ENCODE data around the gene CREB3L2. TPM values are rescaled to one million over a fixed set of nuclear protein-coding genes. Genes with fewer than 3 reads are reported as not detected.

Gene CREB3L2
- total RNA-seq, 1 experiment from 2014 or later: 60.6 TPM

GRCh38 chr7:137953665-137954470 lies 48.0 kb downstream of the CREB3L2 start:
- DNase-seq (ENCODE audit: low spot score) (no peak), ATAC-seq (peak; percentile 22)
- POLR2A ChIA-PET: interaction anchor here (0.5 kb wide), 1 partner anchor 15 kb away, joined by 6 read pairs; no protein-coding TSS in a partner anchor
- Mint-ChIP-seq H3K36me3 (peaks cover 9% of the 10 kb centered on the region), H3K27me3 (ENCODE audit: low read depth) (no peaks in the 10 kb centered on the region), H3K27ac (peak overlapping the region; percentile 93), H3K4me1 (peaks cover 80% of the 10 kb centered on the region), H3K9me3 (no peaks in the 10 kb centered on the region), H3K4me3 (peak overlapping the region; percentile 17; the same call in 1 of the 2 replicates)
- CTCF ChIA-PET: interaction anchor here (0.6 to 1.7 kb wide), 4 partner anchors 9 to 870 kb away, joined by 3 to 6 read pairs (median 3); partner anchors contain the start of gene CREB3L2
- no peak for TF ChIP-seq GABPB1 (CRISPR knock-in tag; IDR thresholded peaks at IDR 0.05)

- CTCF ChIA-PET: interaction anchor here (0.6 to 1.7 kb wide), 3 partner anchors 10 to 870 kb away, joined by 3 to 6 read pairs (median 3); partner anchors contain the start of gene CREB3L2
- no peaks in the 10 kb centered on the region for H3K9me3 Mint-ChIP-seq
- peaks cover 81% of the 10 kb centered on the region for H3K4me1 Mint-ChIP-seq
- peak; percentile 40 for ATAC-seq
- H3K27ac Mint-ChIP-seq: peak overlapping the region; percentile 88
- TF ChIP-seq PRRX2 (CRISPR knock-in tag; IDR thresholded peaks at IDR 0.05): no peak
- no peak for TF ChIP-seq TEAD4 (CRISPR knock-in tag; IDR thresholded peaks at IDR 0.05)
- TF ChIP-seq SMAD3 (CRISPR knock-in tag; IDR thresholded peaks at IDR 0.05; ENCODE audit: borderline replicate concordance): no peak
- TF ChIP-seq GABPB1 (CRISPR knock-in tag; IDR thresholded peaks at IDR 0.05): no peak
- TF ChIP-seq JUN (CRISPR knock-in tag; IDR thresholded peaks at IDR 0.05): no peak
- TF ChIP-seq ZNF232 (CRISPR knock-in tag; IDR thresholded peaks at IDR 0.05): no peak
- TF ChIP-seq FOXJ3 (CRISPR knock-in tag; IDR thresholded peaks at IDR 0.05; ENCODE audit: borderline replicate concordance): no peak
- TF ChIP-seq NR2C2 (CRISPR knock-in tag; IDR thresholded peaks at IDR 0.05): no peak
- TF ChIP-seq NFE2L1 (CRISPR knock-in tag; IDR thresholded peaks at IDR 0.05): no peak
- TF ChIP-seq OVOL2 (CRISPR knock-in tag; IDR thresholded peaks at IDR 0.05; ENCODE audit: borderline replicate concordance): no peak
- TF ChIP-seq TCF7 (CRISPR knock-in tag; IDR thresholded peaks at IDR 0.05; ENCODE audit: low read depth): no peak
- no peaks in the 10 kb centered on the region for H3K27me3 Mint-ChIP-seq (ENCODE audit: low read depth)
- no peak for DNase-seq (ENCODE audit: low spot score)
- POLR2A ChIA-PET: interaction anchor here (0.5 kb wide), 1 partner anchor 16 kb away, joined by 6 read pairs; no protein-coding TSS in a partner anchor
- H3K4me3 Mint-ChIP-seq: peak overlapping the region; percentile 17
- H3K36me3 Mint-ChIP-seq: peaks cover 2% of the 10 kb centered on the region
These were observed 48.7 kb downstream of the CREB3L2 start for GRCh38 chr7:137953043-137953664.

DNA sequence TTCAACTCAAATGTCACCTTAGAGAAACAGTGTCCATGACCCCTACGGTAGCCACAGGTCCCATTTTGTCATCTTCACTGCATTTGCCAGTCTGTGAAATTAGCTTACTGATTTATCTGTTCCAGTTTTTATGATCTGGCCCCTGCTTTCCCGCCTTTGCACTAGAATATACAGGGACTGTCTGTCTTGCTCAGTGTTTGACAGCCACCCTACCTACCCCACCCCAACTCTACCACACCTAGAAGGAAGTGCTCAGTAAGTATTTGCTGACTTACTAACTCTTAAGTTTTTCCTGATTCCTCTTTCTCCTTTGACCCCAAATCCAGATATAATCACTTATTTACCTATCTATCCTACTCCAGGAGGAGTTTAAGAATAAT lies 49.5 kb downstream of the CREB3L2 start:
- no peak for DNase-seq (ENCODE audit: low spot score)
- no peak overlapping the region for H3K4me3 Mint-ChIP-seq
- POLR2A ChIA-PET: no interaction called here
- H3K36me3 Mint-ChIP-seq: no peaks in the 10 kb centered on the region
- H3K9me3 Mint-ChIP-seq: no peaks in the 10 kb centered on the region
- H3K4me1 Mint-ChIP-seq: peaks cover 74% of the 10 kb centered on the region
- no peak for TF ChIP-seq TEAD4 (CRISPR knock-in tag; IDR thresholded peaks at IDR 0.05)
- TF ChIP-seq ATF3 (CRISPR knock-in tag; conservative IDR thresholded peaks at IDR 0.05): no peak
- CTCF ChIA-PET: interaction anchor here (1.7 kb wide), 1 partner anchor 49 kb away, joined by 6 read pairs; the partner anchor contains the start of gene CREB3L2
- H3K27me3 Mint-ChIP-seq (ENCODE audit: low read depth): no peaks in the 10 kb centered on the region
- no peak for ATAC-seq
- H3K27ac Mint-ChIP-seq: peak overlapping the region; percentile 61

GRCh38 chr7:137951700-137952425 lies 50.0 kb downstream of the CREB3L2 start:
- ChIA-PET CTCF (no interaction called here), POLR2A (no interaction called here)
- H3K36me3 Mint-ChIP-seq: no peaks in the 10 kb centered on the region
- no peaks in the 10 kb centered on the region for H3K27me3 Mint-ChIP-seq (ENCODE audit: low read depth)
- H3K4me3 Mint-ChIP-seq: no peak overlapping the region
- no peak for ATAC-seq
- peak overlapping the region; percentile 61 for H3K27ac Mint-ChIP-seq
- H3K9me3 Mint-ChIP-seq: no peaks in the 10 kb centered on the region
- no peak for DNase-seq (ENCODE audit: low spot score)
- H3K4me1 Mint-ChIP-seq: peaks cover 69% of the 10 kb centered on the region
- no peak for TF ChIP-seq CREM (CRISPR knock-in tag; IDR thresholded peaks at IDR 0.05)
- TF ChIP-seq ESRRA (CRISPR knock-in tag; IDR thresholded peaks at IDR 0.05; ENCODE audit: borderline replicate concordance): no peak
- no peak for TF ChIP-seq MXD4 (CRISPR knock-in tag; IDR thresholded peaks at IDR 0.05; ENCODE audit: borderline replicate concordance)
- TF ChIP-seq ZNF138 (CRISPR knock-in tag; conservative IDR thresholded peaks at IDR 0.05): no peak
- TF ChIP-seq NR3C1 (CRISPR knock-in tag; conservative IDR thresholded peaks at IDR 0.05; ENCODE audit: low read depth): no peak
- no peak for TF ChIP-seq ZBTB21 (CRISPR knock-in tag; IDR thresholded peaks at IDR 0.05; ENCODE audit: borderline replicate concordance)
- TF ChIP-seq NFATC4 (CRISPR knock-in tag; IDR thresholded peaks at IDR 0.05): no peak
- TF ChIP-seq, protein P1, sequence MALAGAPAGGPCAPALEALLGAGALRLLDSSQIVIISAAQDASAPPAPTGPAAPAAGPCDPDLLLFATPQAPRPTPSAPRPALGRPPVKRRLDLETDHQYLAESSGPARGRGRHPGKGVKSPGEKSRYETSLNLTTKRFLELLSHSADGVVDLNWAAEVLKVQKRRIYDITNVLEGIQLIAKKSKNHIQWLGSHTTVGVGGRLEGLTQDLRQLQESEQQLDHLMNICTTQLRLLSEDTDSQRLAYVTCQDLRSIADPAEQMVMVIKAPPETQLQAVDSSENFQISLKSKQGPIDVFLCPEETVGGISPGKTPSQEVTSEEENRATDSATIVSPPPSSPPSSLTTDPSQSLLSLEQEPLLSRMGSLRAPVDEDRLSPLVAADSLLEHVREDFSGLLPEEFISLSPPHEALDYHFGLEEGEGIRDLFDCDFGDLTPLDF (CRISPR knock-in tag; IDR thresholded peaks at IDR 0.05): no peak
- no peak for TF ChIP-seq NFE2L1 (CRISPR knock-in tag; IDR thresholded peaks at IDR 0.05)
- no peak for TF ChIP-seq ZMAT4 (CRISPR knock-in tag; IDR thresholded peaks at IDR 0.05)
- no peak for TF ChIP-seq NR2C2 (CRISPR knock-in tag; IDR thresholded peaks at IDR 0.05)
- TF ChIP-seq, protein P2, sequence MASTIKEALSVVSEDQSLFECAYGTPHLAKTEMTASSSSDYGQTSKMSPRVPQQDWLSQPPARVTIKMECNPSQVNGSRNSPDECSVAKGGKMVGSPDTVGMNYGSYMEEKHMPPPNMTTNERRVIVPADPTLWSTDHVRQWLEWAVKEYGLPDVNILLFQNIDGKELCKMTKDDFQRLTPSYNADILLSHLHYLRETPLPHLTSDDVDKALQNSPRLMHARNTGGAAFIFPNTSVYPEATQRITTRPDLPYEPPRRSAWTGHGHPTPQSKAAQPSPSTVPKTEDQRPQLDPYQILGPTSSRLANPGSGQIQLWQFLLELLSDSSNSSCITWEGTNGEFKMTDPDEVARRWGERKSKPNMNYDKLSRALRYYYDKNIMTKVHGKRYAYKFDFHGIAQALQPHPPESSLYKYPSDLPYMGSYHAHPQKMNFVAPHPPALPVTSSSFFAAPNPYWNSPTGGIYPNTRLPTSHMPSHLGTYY (CRISPR knock-in tag; IDR thresholded peaks at IDR 0.05): no peak
- TF ChIP-seq SMAD3 (CRISPR knock-in tag; IDR thresholded peaks at IDR 0.05; ENCODE audit: borderline replicate concordance): no peak
- TF ChIP-seq IRF1 (CRISPR knock-in tag; IDR thresholded peaks at IDR 0.05): no peak
